Aorta (tissue), 5 donors: ENCODE measurements around the gene THSD4. TPM values are rescaled to one million over a fixed set of nuclear protein-coding genes. Genes with fewer than 3 reads are reported as not detected.
"Not testable (repeated sequence)": the region's sequence is repeated elsewhere in the genome, so short reads cannot be mapped to it uniquely, and the experiment has no call there.

ENCODE experiments used
- ATAC-seq: fragments of 200-7000 bp; cut with Tn5 transposase; one replicate; pipeline ENCODE4 v1.9.1; 2022; ENCODE audit warnings: moderate library complexity; ENCODE audit not compliant: low FRiP score
- DNase-seq, 2 donors: peaks; one replicate each; pipeline ENCODE4 v3.0.0-alpha.2; 2020
- H3K27ac ChIP-seq, 2 donors: one replicate each; pipeline ENCODE4 v1.5.1; 2013; ENCODE audit warnings: low read length in 2 of 2, mild to moderate bottlenecking in 2 of 2, moderate library complexity in 2 of 2, control low read depth in 1 of 2, inconsistent platforms in 1 of 2, low read depth in 1 of 2
- H3K27me3 ChIP-seq, 2 donors: one replicate each; pipeline ENCODE4 v1.6.1; 2013; ENCODE audit warnings: control low read depth in 1 of 2, low read length in 1 of 2, mild to moderate bottlenecking in 1 of 2, moderate library complexity in 1 of 2; ENCODE audit not compliant: insufficient read depth in 2 of 2, control insufficient read depth in 1 of 2
- H3K36me3 ChIP-seq, 2 donors: one replicate each; pipeline ENCODE4 v1.6.1; 2013; ENCODE audit warnings: control low read depth in 1 of 2, low read length in 1 of 2, mild to moderate bottlenecking in 1 of 2; ENCODE audit not compliant: insufficient read depth in 2 of 2, control insufficient read depth in 1 of 2
- H3K4me1 ChIP-seq, 2 donors: one replicate each; pipeline ENCODE4 v1.6.1; 2013; ENCODE audit warnings: low read length in 2 of 2, control low read depth in 1 of 2, mild to moderate bottlenecking in 1 of 2, moderate library complexity in 1 of 2; ENCODE audit not compliant: insufficient read depth in 2 of 2, control insufficient read depth in 1 of 2
- H3K4me3 ChIP-seq, 2 donors: one replicate each; pipeline ENCODE4 v1.5.1; 2013; ENCODE audit warnings: low read length in 2 of 2, control low read depth in 1 of 2, mild to moderate bottlenecking in 1 of 2
- H3K9me3 ChIP-seq: one replicate; pipeline ENCODE4 v1.6.1; 2013; ENCODE audit warnings: mild to moderate bottlenecking, low read length; ENCODE audit not compliant: control insufficient read depth
- WGBS, 2 donors: extraction: QIAGEN DNeasy Blood & Tissue Kit; methylation state at CpG; one replicate each; pipeline ENCODE4 v1.1.7; 2013; 5-methylcytosine and 5-hydroxymethylcytosine counted together
- intact Hi-C, 2 donors: fragments of 100-400 bp; cut with DNase I; formaldehyde crosslinking; loops; one replicate each; pipeline versions ENCODE4 v1.14.2 to v1.15.0; 2022
- polyA plus RNA-seq, 2 donors: library from polyadenylated mRNA; stranded (reverse); fragments of 200-250 nt; gene quantifications; one replicate each; pipeline ENCODE4 v1.2.3, GENCODE V29; 2013
- total RNA-seq, 2 donors: library from RNA; stranded (reverse); fragmentation: NEBNext Ultra II Directional; extraction: Animal tissue kit (Norgen Biotek cat#: 25700); gene quantifications; one replicate each; pipeline ENCODE4 v1.2.1, GENCODE V29; 2021
- donor health status: healthy with polysubstance abuse.
- donor health status: Bipolar disorder and iron deficiency.
- donor health status: DM: no; HTN: no; CAD: no.
- donor health status: DM: no; HTN: no; CAD: no.
- donor health status: DM: yes; HTN: yes; CAD: no.

Gene THSD4
- total and polyA plus RNA-seq, 4 donors: 6.3 to 143 (median 30.3) TPM

DNA sequence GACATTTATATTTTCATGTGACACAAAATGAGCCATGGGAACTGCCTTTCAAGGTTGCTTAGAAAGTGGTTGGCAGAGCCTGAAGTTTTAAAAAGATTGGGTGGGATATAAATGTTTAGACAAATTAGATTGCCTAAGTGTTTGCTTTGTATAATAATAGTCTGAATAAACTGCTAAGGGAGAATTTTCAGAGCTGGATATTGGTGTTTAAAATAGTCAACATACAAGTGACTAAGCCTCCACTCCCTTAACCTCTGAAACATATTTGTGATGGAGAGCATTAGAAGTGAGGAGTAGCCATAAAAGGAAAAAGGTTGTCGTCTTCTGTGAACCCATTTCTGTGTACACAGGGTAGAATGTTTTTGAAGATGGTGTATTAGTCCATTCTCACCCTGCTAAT lies 201.6 kb downstream of the THSD4 start:
- peaks cover 0 to 5% of the 10 kb centered on the region in 2 donors for H3K4me1 ChIP-seq
- peak overlapping the region; percentile 30 to 79 for H3K27ac ChIP-seq
- ATAC-seq: no peak
- H3K4me3 ChIP-seq: no peak overlapping the region
- no peak for DNase-seq
- no peaks in the 10 kb centered on the region for H3K27me3 ChIP-seq
- no peaks in the 10 kb centered on the region for H3K9me3 ChIP-seq
- H3K36me3 ChIP-seq: no peaks in the 10 kb centered on the region
- 9 to 25% methylated on average over 1 of the region's 1 CpG for WGBS, 2 donors
- intact Hi-C loops: no loop called here

DNA sequence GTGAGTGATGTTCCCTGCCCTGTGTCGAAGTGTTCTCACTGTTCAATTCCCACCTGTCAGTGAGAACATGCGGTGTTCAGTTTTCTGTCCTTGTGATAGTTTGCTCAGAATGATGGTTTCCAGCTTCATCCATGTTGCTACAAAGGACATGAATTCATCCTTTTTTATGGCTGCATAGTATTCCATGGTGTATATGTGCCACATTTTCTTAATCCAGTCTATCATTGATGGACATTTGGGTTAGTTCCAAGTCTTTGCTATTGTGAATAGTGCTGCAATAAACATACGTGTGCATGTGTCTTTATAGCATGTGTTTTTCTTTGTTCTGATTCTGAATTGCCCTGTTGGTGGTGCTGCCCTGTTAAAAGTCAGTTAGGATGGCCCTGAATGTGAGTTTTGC lies 204.2 kb downstream of the THSD4 start:
- intact Hi-C loops, H3K36me3 ChIP-seq, DNase-seq, H3K9me3 ChIP-seq, H3K4me3 ChIP-seq, H3K27ac ChIP-seq, ATAC-seq, H3K27me3 ChIP-seq: not testable (repeated sequence)
- 99% methylated on average over 3 of the region's 3 CpGs for WGBS, 2 donors
- H3K4me1 ChIP-seq: peaks cover 0 to 11% of the 10 kb centered on the region in 2 donors

DNA sequence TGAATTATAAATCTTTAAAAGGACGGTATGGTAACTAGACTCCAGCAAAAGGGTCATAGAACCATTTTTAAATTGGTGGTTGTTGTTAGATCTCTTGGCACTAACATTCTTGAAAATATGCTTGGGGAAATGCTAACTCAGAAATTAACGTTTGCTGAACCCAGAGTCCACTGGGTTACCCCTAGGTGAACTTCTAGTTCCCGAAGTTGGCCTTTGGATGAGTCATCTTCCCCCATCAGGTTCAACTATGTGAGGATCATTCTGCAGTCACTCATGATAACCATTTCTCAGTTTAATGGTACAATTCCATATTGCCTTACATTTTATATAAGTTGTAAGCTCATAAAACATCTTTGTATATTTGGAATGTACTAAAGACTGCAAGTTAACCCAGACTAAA lies 204.7 kb downstream of the THSD4 start:
- H3K36me3 ChIP-seq: no peaks in the 10 kb centered on the region
- H3K4me1 ChIP-seq: peaks cover 0 to 11% of the 10 kb centered on the region in 2 donors
- no peak overlapping the region for H3K4me3 ChIP-seq
- no peak overlapping the region for H3K27ac ChIP-seq
- H3K9me3 ChIP-seq: no peaks in the 10 kb centered on the region
- 50 to 60% methylated on average over 3 of the region's 3 CpGs for WGBS, 2 donors
- intact Hi-C loops: no loop called here
- no peak for DNase-seq
- H3K27me3 ChIP-seq: no peaks in the 10 kb centered on the region
- ATAC-seq: no peak

DNA sequence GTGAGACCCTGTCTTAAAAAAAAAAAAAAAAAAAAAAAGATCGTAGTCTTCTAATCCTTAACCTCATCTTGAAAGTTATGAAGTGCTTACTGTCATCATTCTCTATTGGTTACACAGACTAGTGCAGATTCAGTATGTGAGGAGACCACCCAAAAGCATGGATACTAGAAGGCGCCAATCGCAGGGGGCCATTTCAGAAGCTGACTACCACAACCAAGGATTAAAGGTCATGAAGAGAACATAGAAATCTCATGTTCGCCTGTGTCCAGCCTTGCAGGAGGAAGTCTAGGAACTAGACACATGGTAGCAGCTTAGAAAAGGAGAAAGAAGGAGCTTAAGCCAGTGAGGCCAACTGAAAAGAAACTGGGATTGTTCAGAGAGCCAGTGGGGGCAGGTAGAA lies 207.8 kb downstream of the THSD4 start:
- WGBS, 2 donors: 82 to 86% methylated on average over 4 of the region's 4 CpGs
- intact Hi-C loops: no loop called here
- H3K4me3 ChIP-seq: no peak overlapping the region
- ATAC-seq (no peak), DNase-seq (no peak)
- no peaks in the 10 kb centered on the region for H3K27me3 ChIP-seq
- no peaks in the 10 kb centered on the region for H3K36me3 ChIP-seq
- peaks cover 3 to 11% of the 10 kb centered on the region in 2 donors for H3K4me1 ChIP-seq
- H3K27ac ChIP-seq: no peak overlapping the region
- H3K9me3 ChIP-seq: no peaks in the 10 kb centered on the region

DNA sequence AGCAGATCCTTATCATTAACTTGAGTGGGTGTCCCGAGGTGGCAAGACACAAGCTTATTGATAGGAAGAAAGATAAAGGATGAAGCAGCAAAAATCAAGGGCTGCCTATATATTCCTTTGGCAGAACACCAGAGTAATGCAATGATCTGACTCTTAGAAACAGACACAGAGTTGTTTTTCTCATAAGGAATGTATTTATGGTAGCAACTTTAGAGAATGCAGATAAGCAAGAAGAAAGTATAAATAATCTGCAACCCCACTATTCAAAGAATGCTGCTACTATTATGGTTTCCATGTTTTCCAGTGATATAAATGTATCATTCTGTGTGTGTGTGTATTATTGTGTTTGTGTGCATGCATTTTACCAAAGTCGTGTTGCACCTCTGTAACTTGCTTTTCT lies 208.3 kb downstream of the THSD4 start:
- H3K4me3 ChIP-seq: no peak overlapping the region
- WGBS, 2 donors: 62 to 65% methylated on average over 2 of the region's 2 CpGs
- no peaks in the 10 kb centered on the region for H3K36me3 ChIP-seq
- no peak for ATAC-seq
- DNase-seq: no peak
- H3K9me3 ChIP-seq: no peaks in the 10 kb centered on the region
- H3K4me1 ChIP-seq: peaks cover 3 to 11% of the 10 kb centered on the region in 2 donors
- intact Hi-C loops: no loop called here
- no peak overlapping the region for H3K27ac ChIP-seq
- no peaks in the 10 kb centered on the region for H3K27me3 ChIP-seq

DNA sequence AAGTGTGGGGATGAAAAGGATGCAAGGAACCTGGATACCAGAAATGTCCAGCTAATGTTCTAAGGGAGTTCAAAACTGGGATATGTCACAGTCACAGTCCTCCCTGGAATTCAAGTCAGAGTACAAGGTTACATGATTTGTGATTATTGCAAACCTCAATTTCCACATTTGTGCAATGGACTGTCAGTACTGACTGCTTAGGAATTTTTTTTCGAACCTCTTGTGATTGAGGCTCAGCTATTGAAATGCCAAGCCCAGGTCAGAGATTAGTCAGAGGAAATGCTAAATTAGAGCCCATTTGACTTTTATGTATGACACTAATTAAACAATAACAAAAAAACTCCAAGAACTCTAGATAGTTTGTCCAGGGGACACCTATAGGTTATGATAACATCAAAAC lies 210.2 kb downstream of the THSD4 start:
- peaks cover 3 to 11% of the 10 kb centered on the region in 2 donors for H3K4me1 ChIP-seq

DNA sequence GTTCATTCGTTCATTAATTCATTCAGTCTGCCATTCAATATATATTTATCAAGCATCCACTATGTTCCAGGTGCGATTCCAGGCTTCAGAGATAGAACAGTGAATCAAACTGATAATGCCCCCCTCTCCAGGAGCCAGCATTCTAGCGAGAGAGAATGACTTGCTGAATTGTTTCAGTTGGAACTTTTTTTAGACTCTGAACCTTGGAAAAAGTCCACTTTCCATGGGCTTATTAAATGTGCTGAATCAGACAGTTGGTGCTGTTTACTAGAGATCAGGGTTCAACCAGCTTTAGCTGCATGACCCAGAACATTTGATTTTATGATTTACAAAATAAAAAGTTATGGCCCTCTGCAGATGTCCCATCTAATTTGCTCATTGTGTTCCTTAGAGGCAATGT lies 213.2 kb downstream of the THSD4 start:
- peak overlapping the region; percentile 62 to 98 for H3K27ac ChIP-seq
- intact Hi-C loops: loop anchor here in 1 of 2 donors (5.0 kb wide), 2 partner anchors 46 to 211 kb away; partner anchors contain the start of gene THSD4
- no peak overlapping the region for H3K4me3 ChIP-seq
- no peaks in the 10 kb centered on the region for H3K9me3 ChIP-seq
- no peak for ATAC-seq
- peaks cover 9 to 13% of the 10 kb centered on the region in 2 donors for H3K4me1 ChIP-seq
- H3K27me3 ChIP-seq: no peaks in the 10 kb centered on the region
- no peak for DNase-seq
- WGBS, 2 donors: 19 to 21% methylated on average over 3 of the region's 3 CpGs
- H3K36me3 ChIP-seq: no peaks in the 10 kb centered on the region

More for the DNA sequence above, 210.2 kb downstream of the THSD4 start:
- DNase-seq (no peak), ATAC-seq (no peak)
- H3K27ac ChIP-seq: peak overlapping the region; percentile 53 to 73
- H3K36me3 ChIP-seq: no peaks in the 10 kb centered on the region
- H3K9me3 ChIP-seq: no peaks in the 10 kb centered on the region
- 19 to 36% methylated on average over 1 of the region's 1 CpG for WGBS, 2 donors
- H3K4me3 ChIP-seq: no peak overlapping the region
- intact Hi-C loops: loop anchor here in 1 of 2 donors (5.0 kb wide), 2 partner anchors 43 to 208 kb away; partner anchors contain the start of gene THSD4
- no peaks in the 10 kb centered on the region for H3K27me3 ChIP-seq

DNA sequence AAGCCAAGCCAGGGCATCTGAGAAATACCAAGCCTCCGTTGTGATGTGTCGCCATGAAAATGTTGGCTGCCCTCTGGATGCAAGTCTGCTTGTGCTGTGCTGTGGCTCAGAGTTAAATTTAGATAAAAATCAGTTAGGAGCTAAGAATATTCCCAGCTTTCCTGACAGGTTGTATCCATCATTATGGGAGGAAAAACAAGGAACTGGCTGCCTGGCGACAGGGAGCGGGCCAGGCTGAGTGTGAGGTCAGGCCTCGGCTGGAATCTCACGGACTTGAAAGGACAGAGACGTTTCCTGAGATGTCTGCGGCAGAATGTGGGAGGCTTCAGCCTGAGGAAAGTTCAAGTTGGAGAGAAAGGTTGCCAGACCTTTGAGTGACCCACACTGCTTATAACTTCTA lies 213.8 kb downstream of the THSD4 start:
- H3K4me1 ChIP-seq: peaks cover 7 to 14% of the 10 kb centered on the region in 2 donors
- peak overlapping the region; percentile 98 for H3K27ac ChIP-seq

DNA sequence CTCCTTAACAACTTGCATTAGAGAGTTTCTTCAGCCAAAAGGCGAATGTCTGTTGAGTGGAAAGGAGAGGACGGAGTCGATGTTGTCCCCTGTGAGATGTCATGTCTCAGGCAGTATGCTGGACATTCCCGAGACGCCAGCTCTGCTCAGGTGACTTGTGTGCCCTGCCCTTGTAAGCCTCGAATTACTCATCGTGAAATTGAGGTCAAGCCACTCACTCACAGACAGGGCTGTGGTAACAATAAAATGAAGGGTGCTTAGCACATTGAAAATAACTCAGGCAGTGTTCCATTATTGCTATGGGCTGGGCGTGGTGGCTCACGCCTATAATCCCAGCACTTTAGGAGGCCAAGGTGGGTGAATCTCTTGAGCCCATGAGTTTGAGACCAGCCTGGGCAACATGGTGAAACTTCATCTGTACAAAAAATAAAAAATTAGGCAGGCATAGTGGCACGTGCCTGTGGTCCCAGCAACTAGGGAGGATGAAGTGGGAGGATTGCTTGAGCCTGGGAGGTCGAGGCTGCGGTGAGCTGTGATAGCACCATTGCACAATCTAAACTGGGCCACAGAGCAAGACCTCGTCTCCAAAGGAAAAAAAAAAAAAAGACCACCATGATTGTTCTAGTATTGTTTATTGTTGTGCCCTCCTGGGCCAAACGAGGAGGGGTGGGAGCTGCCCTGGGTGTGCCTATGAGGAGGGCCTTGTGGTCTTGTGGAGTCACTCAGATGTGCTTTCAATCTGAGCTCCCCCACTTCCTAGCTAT lies 214.4 kb downstream of the THSD4 start:
- H3K36me3 ChIP-seq: no peaks in the 10 kb centered on the region
- H3K4me1 ChIP-seq: peaks cover 5 to 14% of the 10 kb centered on the region in 2 donors
- peak overlapping the region; percentile 98 for H3K27ac ChIP-seq
- DNase-seq: peak in 1 of 2 donors; percentile 57
- no peaks in the 10 kb centered on the region for H3K9me3 ChIP-seq
- H3K27me3 ChIP-seq: no peaks in the 10 kb centered on the region
- H3K4me3 ChIP-seq: no peak overlapping the region
- 30 to 40% methylated on average over 14 of the region's 14 CpGs for WGBS, 2 donors
- ATAC-seq: peak; percentile 80
- intact Hi-C loops: loop anchor here (5.0 to 10.0 kb wide), 4 partner anchors 47 to 215 kb away; partner anchors contain the start of gene THSD4 (in 2 of the 2)

More for the DNA sequence above, 213.8 kb downstream of the THSD4 start:
- no peak overlapping the region for H3K4me3 ChIP-seq
- intact Hi-C loops: loop anchor here in 1 of 2 donors (5.0 kb wide), 2 partner anchors 47 to 212 kb away; partner anchors contain the start of gene THSD4
- no peaks in the 10 kb centered on the region for H3K36me3 ChIP-seq
- no peaks in the 10 kb centered on the region for H3K9me3 ChIP-seq
- DNase-seq: peak; percentile 68 to 86
- WGBS, 2 donors: 6 to 10% methylated on average over 8 of the region's 8 CpGs
- peak; percentile 86 for ATAC-seq
- no peaks in the 10 kb centered on the region for H3K27me3 ChIP-seq
